ENCODE data around the gene BAHCC1.

- TF ChIP-seq, protein P1, sequence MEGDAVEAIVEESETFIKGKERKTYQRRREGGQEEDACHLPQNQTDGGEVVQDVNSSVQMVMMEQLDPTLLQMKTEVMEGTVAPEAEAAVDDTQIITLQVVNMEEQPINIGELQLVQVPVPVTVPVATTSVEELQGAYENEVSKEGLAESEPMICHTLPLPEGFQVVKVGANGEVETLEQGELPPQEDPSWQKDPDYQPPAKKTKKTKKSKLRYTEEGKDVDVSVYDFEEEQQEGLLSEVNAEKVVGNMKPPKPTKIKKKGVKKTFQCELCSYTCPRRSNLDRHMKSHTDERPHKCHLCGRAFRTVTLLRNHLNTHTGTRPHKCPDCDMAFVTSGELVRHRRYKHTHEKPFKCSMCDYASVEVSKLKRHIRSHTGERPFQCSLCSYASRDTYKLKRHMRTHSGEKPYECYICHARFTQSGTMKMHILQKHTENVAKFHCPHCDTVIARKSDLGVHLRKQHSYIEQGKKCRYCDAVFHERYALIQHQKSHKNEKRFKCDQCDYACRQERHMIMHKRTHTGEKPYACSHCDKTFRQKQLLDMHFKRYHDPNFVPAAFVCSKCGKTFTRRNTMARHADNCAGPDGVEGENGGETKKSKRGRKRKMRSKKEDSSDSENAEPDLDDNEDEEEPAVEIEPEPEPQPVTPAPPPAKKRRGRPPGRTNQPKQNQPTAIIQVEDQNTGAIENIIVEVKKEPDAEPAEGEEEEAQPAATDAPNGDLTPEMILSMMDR (conservative IDR thresholded peaks at IDR 0.05; ENCODE audit: low read depth, low read length), result no peak
- TF ChIP-seq RAD21 (IDR thresholded peaks at IDR 0.05; ENCODE audit: low read length), result no peak
- TF ChIP-seq MXI1 (IDR thresholded peaks at IDR 0.05; ENCODE audit: borderline replicate concordance, low read depth, low read length), result no peak
- no peak for TF ChIP-seq POLR2A (IDR thresholded peaks at IDR 0.05; ENCODE audit: low read depth, low read length)
- TF ChIP-seq CHD1 (IDR thresholded peaks at IDR 0.05; ENCODE audit: low read depth, low read length), result no peak
- no peak for TF ChIP-seq RFX5 (IDR thresholded peaks at IDR 0.05; ENCODE audit: low read depth, low read length)
These were observed 21.4 kb downstream of the BAHCC1 start for GRCh38 chr17:81416612-81417011.
